GM12878 (cell line): Measurements from ENCODE around the gene TOMM34. TPM values are rescaled to one million over a fixed set of nuclear protein-coding genes. Genes with fewer than 3 reads are reported as not detected.
A peak's percentile ranks its signal among the peaks of the same experiment; 100 is the strongest.

Experiments
- ATAC-seq: fragments of 200-7000 bp; cut with Tn5 transposase; 3 replicates; pipeline ENCODE4 v1.9.1; 2020; ENCODE audit warnings: mild to moderate bottlenecking, moderate library complexity
- BruUV-seq: library from RNA; stranded (reverse); fragments of 400-500 nt; replicated peaks from 2 replicates; lab custom pipeline; 2021; lab: Mats Ljungman, UMichigan
- CTCF ChIA-PET: fragments of 300-600 bp; sonication (Branson Sonifier 250); formaldehyde crosslinking; extraction: SDS; loops from one replicate; lab custom pipeline; 2021; ENCODE audit warnings: inconsistent platforms; lab: Yijun Ruan, JAX
- POLR2A ChIA-PET: fragments of 350-600 bp; formaldehyde crosslinking; extraction: SDS; loops from one replicate; lab custom pipeline; 2021; ENCODE audit warnings: inconsistent platforms; lab: Charles Lee
- RAD21 ChIA-PET: fragments of 300-600 bp; sonication (Branson Sonifier 250); formaldehyde crosslinking; loops from one replicate; lab custom pipeline; 2023; ENCODE audit warnings: antibody characterized with exemption; ENCODE audit not compliant: unreplicated experiment; lab: Charles Lee
- SMC1A ChIA-PET: fragments of 300-600 bp; sonication (Branson Sonifier 250); formaldehyde crosslinking; loops from one replicate; lab custom pipeline; 2023; ENCODE audit not compliant: unreplicated experiment, uncharacterized antibody; lab: Charles Lee
- DNase-seq: peaks from one replicate; pipeline ENCODE4 v3.0.0-alpha.2; 2011; ENCODE audit warnings: low read depth, low spot score
- FAIRE-seq: peaks from 3 replicates; lab custom pipeline; 2011; peaks lifted over from hg19 to GRCh38; lab: Jason Lieb, UNC
- H2AFZ ChIP-seq: 2 replicates; pipeline ENCODE4 v1.6.0; 2011; ENCODE audit warnings: low read depth, low read length, control low read depth; ENCODE audit not compliant: control insufficient read depth
- H3K27ac ChIP-seq: 2 replicates; pipeline ENCODE4 v1.5.1; 2011; ENCODE audit warnings: control low read depth; ENCODE audit not compliant: control insufficient read depth, insufficient read depth
- H3K27me3 ChIP-seq, 2 experiments: replicated peaks in 1 of 2; 2 replicates each; pipeline versions ENCODE4 v1.6.0 to v1.6.1; 2011; ENCODE audit warnings: low read length in 1 of 2; ENCODE audit not compliant: control insufficient read depth in 2 of 2, insufficient read depth in 2 of 2
- H3K36me3 ChIP-seq, 2 experiments: 2 replicates each; pipeline ENCODE4 v1.5.1; 2011; ENCODE audit warnings: low read length in 1 of 2; ENCODE audit not compliant: control insufficient read depth in 2 of 2, insufficient read depth in 2 of 2
- H3K4me1 ChIP-seq: 2 replicates; pipeline ENCODE4 v1.6.1; 2011; ENCODE audit warnings: mild to moderate bottlenecking, low read length, moderate library complexity, mixed read lengths; ENCODE audit not compliant: control insufficient read depth, insufficient read depth
- H3K4me2 ChIP-seq: 2 replicates; pipeline ENCODE4 v1.6.0; 2011; ENCODE audit warnings: control low read depth; ENCODE audit not compliant: control insufficient read depth, insufficient read depth
- H3K4me3 ChIP-seq: fragments of 200-600 bp; sonication (generic); 2 replicates; pipeline ENCODE4 v1.5.1; 2016
- H3K79me2 ChIP-seq: 2 replicates; pipeline ENCODE4 v1.6.0; 2011; ENCODE audit warnings: low read length; ENCODE audit not compliant: control insufficient read depth, insufficient read depth
- H3K9ac ChIP-seq: 2 replicates; pipeline ENCODE4 v1.8.0; 2011; ENCODE audit warnings: low read length, control low read depth, mixed read lengths; ENCODE audit not compliant: control insufficient read depth, insufficient read depth
- H3K9me3 ChIP-seq: replicated peaks from 3 replicates; pipeline ENCODE4 v1.5.1; 2011; ENCODE audit warnings: mild to moderate bottlenecking, low read length; ENCODE audit not compliant: control insufficient read depth, insufficient read depth
- H4K20me1 ChIP-seq: 2 replicates; pipeline ENCODE4 v1.6.0; 2011; ENCODE audit not compliant: control insufficient read depth, insufficient read depth
- CBX5 ChIP-seq: sonication (generic); IDR thresholded peaks from 2 replicates; pipeline ENCODE4 v1.6.1; 2016; ENCODE audit warnings: low read depth, moderate library complexity, mild to moderate bottlenecking, inconsistent platforms
- CHD1 ChIP-seq: IDR thresholded peaks from 2 replicates; pipeline ENCODE4 v1.6.1; 2012; ENCODE audit warnings: low read depth, low read length, improper control_type of control experiment
- CREM ChIP-seq: IDR thresholded peaks from 2 replicates; pipeline ENCODE4 v1.6.1; 2014; ENCODE audit warnings: antibody characterized with exemption, low read depth
- EED ChIP-seq: sonication (generic); IDR thresholded peaks from 2 replicates; pipeline ENCODE4 v1.6.1; 2016; ENCODE audit warnings: antibody characterized with exemption, low read depth
- FOXM1 ChIP-seq: IDR thresholded peaks from 2 replicates; pipeline ENCODE4 v1.6.1; 2012; ENCODE audit warnings: low read depth, mild to moderate bottlenecking, inconsistent platforms, low read length, moderate library complexity
- HDAC2 ChIP-seq: fragments of 200-600 bp; sonication (generic); IDR thresholded peaks from 2 replicates; pipeline ENCODE4 v1.6.1; 2017
- MEF2B ChIP-seq: fragments of 450-650 bp; IDR thresholded peaks from 2 replicates; pipeline ENCODE4 v1.6.1; 2018; ENCODE audit warnings: mild to moderate bottlenecking, moderate library complexity; ENCODE audit not compliant: partially characterized antibody, poor library complexity, severe bottlenecking
- NRF1 ChIP-seq: conservative IDR thresholded peaks from 2 replicates; pipeline ENCODE4 v1.6.1; 2011; ENCODE audit warnings: mild to moderate bottlenecking, low read depth, low read length, improper control_type of control experiment
- RCOR1 ChIP-seq: conservative IDR thresholded peaks from 2 replicates; pipeline ENCODE4 v1.6.1; 2012; ENCODE audit warnings: low read depth, low read length, improper control_type of control experiment
- SMAD1 ChIP-seq: fragments of 450-650 bp; IDR thresholded peaks from 2 replicates; pipeline ENCODE4 v1.6.1; 2018; ENCODE audit warnings: mild to moderate bottlenecking, low read depth; ENCODE audit not compliant: partially characterized antibody
- SP1 ChIP-seq: IDR thresholded peaks from one replicate; pipeline ENCODE4 v1.6.1; 2011; ENCODE audit warnings: low read depth, low read length
- TAF1 ChIP-seq: IDR thresholded peaks from 2 replicates; pipeline ENCODE4 v1.6.1; 2011; ENCODE audit warnings: mild to moderate bottlenecking, low read depth, low read length, borderline replicate concordance
- WRNIP1 ChIP-seq: IDR thresholded peaks from 2 replicates; pipeline ENCODE4 v1.6.1; 2011; ENCODE audit warnings: low read depth, low read length, improper control_type of control experiment, borderline replicate concordance
- ZNF207 ChIP-seq: fragments of 450-650 bp; IDR thresholded peaks from 2 replicates; pipeline ENCODE4 v1.6.1; 2014; ENCODE audit warnings: antibody characterized with exemption, mild to moderate bottlenecking, borderline replicate concordance
- ZNF384 ChIP-seq: IDR thresholded peaks from 2 replicates; pipeline ENCODE4 v1.6.1; 2012; ENCODE audit warnings: low read depth, mild to moderate bottlenecking, low read length, improper control_type of control experiment, borderline replicate concordance
- WGBS: methylation state at CpG from one replicate; pipeline ENCODE4 v1.1.6; 2016; ENCODE audit warnings: low lambda C conversion rate; ENCODE audit not compliant: insufficient replicate concordance, insufficient coverage; ENCODE audit errors: missing lambda C conversion rate; 5-methylcytosine and 5-hydroxymethylcytosine counted together
- in situ Hi-C: fragments of 300-500 bp; cut with MboI; formaldehyde crosslinking; loops from 9 replicates; pipeline ENCODE4 v1.14.3; 2018; ENCODE audit warnings: mixed read lengths
- intact Hi-C: fragments of 100-400 bp; cut with micrococcal nuclease; formaldehyde crosslinking; loops from one replicate; pipeline ENCODE4 v1.14.2; 2022; ENCODE audit not compliant: unreplicated experiment
- polyA plus RNA-seq, 11 experiments: library from polyadenylated mRNA; depleted of rRNA in 4 of 11; unstranded in 6 of 11; stranded (reverse) in 5 of 11; fragments of >200 nt; fragmentation: Nextera tagmentation in 4 of 11; fragmentation: Illumina TruSeq in 1 of 11; extraction: Ambion mirVana in 4 of 11; extraction: Trizol in 1 of 11; gene quantifications; 1 replicate in 1 of 11; 2 replicates in 10 of 11; pipeline versions ENCODE4 v1.2.1 to v1.2.3, GENCODE V29; 2011 to 2016; ENCODE audit warnings: inconsistent platforms in 2 of 11, missing spikeins in 2 of 11, low read depth in 1 of 11
- total RNA-seq, 4 experiments: library from RNA; depleted of rRNA in 3 of 4; stranded (reverse); fragments of >200 nt in 3 of 4; fragmentation: Illumina TruSeq in 1 of 4; extraction: Trizol in 1 of 4; gene quantifications; 2 replicates each; pipeline versions ENCODE4 v1.2.1 to v1.2.3, GENCODE V29; 2013 to 2021
- TF ChIP-seq, protein P1 (sequence below): IDR thresholded peaks from 2 replicates; pipeline ENCODE4 v1.6.1; 2012; ENCODE audit warnings: low read depth, low read length, improper control_type of control experiment
- TF ChIP-seq, protein P2 (sequence below): fragments of 450-650 bp; IDR thresholded peaks from 2 replicates; pipeline ENCODE4 v1.6.1; 2014; ENCODE audit warnings: mild to moderate bottlenecking
- TF ChIP-seq, protein P3 (sequence below): fragments of 450-650 bp; IDR thresholded peaks from 2 replicates; pipeline ENCODE4 v1.6.1; 2016; ENCODE audit warnings: mild to moderate bottlenecking
- TF ChIP-seq, protein P4 (sequence below): IDR thresholded peaks from 2 replicates; pipeline ENCODE4 v1.6.1; 2012; ENCODE audit warnings: low read length, inconsistent platforms

The TOMM34 gene
- total and polyA plus RNA-seq, 10 of the 15 experiments (the other 5 are each of a cell fraction or from before 2014, with no cell fraction given): 14.0 to 73.8 (median 43.9) TPM

DNA sequence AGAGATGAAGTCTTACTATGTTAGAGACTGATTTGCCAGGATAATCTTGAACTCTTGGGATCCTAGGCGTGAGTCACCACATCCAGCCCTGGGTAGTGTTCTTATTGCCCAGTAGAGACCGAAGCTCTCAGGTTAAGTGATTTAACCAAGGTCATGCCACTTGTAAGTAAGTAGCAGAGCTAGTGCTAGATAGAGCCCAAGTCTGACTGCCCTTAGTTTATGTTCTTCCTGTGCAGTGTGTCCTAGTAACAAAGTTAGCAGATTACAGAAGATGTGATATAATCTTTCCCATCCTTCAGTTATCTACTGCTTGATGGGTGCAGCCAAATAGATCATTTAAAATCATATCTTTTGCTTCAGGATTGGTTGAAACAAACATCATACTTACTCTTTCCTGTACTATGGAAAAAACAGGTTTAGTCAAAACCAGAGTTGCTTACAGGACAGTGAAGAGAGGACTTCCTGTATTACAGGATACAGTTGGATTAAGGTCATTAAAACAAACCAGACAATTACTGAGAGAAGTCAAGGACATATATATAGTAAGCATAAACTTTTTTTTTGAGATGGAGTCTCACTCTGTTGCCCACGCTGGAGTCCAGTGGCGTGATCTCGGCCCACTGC lies 59.9 kb downstream of the TOMM34 start:
- H3K4me1 ChIP-seq: peaks cover 18% of the 10 kb centered on the region
- no peak overlapping the region for H3K9ac ChIP-seq
- 88% methylated on average over 4 of the region's 5 CpGs for WGBS
- SMC1A ChIA-PET: interaction anchor here (0.6 to 1.0 kb wide), 2 partner anchors 16 to 60 kb away, joined by 3 read pairs; no protein-coding TSS in a partner anchor
- DNase-seq (no peak), ATAC-seq (peak; percentile 21; the same call in 1 of the 3 replicates), FAIRE-seq (no peak)
- peaks cover 9 to 31% of the 10 kb centered on the region in 2 experiments for H3K36me3 ChIP-seq
- no peaks in the 10 kb centered on the region for H3K9me3 ChIP-seq
- peaks cover 17% of the 10 kb centered on the region; the same call in 1 of the 2 replicates for H4K20me1 ChIP-seq
- in situ Hi-C loops (no loop called here), intact Hi-C loops (no loop called here)
- POLR2A ChIA-PET: interaction anchor here (0.8 to 1.0 kb wide), 2 partner anchors 13 to 251 kb away, joined by 3 read pairs; no protein-coding TSS in a partner anchor
- CTCF ChIA-PET: no interaction called here
- no TSS peak for BruUV-seq
- no peak overlapping the region for H3K4me2 ChIP-seq
- no peaks in the 10 kb centered on the region for H3K27me3 ChIP-seq
- no peak overlapping the region for H2AFZ ChIP-seq
- H3K79me2 ChIP-seq: peaks cover 53% of the 10 kb centered on the region
- H3K27ac ChIP-seq: no peak overlapping the region
- H3K4me3 ChIP-seq: no peak overlapping the region
- RAD21 ChIA-PET: no interaction called here
- TF ChIP-seq CBX5: no peak
- TF ChIP-seq, protein P1, sequence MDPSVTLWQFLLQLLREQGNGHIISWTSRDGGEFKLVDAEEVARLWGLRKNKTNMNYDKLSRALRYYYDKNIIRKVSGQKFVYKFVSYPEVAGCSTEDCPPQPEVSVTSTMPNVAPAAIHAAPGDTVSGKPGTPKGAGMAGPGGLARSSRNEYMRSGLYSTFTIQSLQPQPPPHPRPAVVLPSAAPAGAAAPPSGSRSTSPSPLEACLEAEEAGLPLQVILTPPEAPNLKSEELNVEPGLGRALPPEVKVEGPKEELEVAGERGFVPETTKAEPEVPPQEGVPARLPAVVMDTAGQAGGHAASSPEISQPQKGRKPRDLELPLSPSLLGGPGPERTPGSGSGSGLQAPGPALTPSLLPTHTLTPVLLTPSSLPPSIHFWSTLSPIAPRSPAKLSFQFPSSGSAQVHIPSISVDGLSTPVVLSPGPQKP: no peak
- TF ChIP-seq CREM: no peak
- TF ChIP-seq CHD1: no peak
- TF ChIP-seq SMAD1: no peak
- no peak for TF ChIP-seq TAF1
- TF ChIP-seq SP1: no peak
- TF ChIP-seq, protein P2, sequence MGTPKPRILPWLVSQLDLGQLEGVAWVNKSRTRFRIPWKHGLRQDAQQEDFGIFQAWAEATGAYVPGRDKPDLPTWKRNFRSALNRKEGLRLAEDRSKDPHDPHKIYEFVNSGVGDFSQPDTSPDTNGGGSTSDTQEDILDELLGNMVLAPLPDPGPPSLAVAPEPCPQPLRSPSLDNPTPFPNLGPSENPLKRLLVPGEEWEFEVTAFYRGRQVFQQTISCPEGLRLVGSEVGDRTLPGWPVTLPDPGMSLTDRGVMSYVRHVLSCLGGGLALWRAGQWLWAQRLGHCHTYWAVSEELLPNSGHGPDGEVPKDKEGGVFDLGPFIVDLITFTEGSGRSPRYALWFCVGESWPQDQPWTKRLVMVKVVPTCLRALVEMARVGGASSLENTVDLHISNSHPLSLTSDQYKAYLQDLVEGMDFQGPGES: no peak
- no peak for TF ChIP-seq NRF1
- TF ChIP-seq, protein P3, sequence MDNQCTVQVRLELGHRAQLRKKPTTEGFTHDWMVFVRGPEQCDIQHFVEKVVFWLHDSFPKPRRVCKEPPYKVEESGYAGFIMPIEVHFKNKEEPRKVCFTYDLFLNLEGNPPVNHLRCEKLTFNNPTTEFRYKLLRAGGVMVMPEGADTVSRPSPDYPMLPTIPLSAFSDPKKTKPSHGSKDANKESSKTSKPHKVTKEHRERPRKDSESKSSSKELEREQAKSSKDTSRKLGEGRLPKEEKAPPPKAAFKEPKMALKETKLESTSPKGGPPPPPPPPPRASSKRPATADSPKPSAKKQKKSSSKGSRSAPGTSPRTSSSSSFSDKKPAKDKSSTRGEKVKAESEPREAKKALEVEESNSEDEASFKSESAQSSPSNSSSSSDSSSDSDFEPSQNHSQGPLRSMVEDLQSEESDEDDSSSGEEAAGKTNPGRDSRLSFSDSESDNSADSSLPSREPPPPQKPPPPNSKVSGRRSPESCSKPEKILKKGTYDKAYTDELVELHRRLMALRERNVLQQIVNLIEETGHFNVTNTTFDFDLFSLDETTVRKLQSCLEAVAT: no peak
- TF ChIP-seq, protein P4, sequence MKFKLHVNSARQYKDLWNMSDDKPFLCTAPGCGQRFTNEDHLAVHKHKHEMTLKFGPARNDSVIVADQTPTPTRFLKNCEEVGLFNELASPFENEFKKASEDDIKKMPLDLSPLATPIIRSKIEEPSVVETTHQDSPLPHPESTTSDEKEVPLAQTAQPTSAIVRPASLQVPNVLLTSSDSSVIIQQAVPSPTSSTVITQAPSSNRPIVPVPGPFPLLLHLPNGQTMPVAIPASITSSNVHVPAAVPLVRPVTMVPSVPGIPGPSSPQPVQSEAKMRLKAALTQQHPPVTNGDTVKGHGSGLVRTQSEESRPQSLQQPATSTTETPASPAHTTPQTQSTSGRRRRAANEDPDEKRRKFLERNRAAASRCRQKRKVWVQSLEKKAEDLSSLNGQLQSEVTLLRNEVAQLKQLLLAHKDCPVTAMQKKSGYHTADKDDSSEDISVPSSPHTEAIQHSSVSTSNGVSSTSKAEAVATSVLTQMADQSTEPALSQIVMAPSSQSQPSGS: no peak
- TF ChIP-seq HDAC2: no peak
- TF ChIP-seq ZNF207: no peak
- no peak for TF ChIP-seq WRNIP1
- no peak for TF ChIP-seq MEF2B
- TF ChIP-seq FOXM1: no peak
- no peak for TF ChIP-seq ZNF384
- TF ChIP-seq RCOR1: no peak
- TF ChIP-seq EED: no peak
